NB4 (cell line): ENCODE results near the gene ALG1L2.
"Not testable (repeated sequence)": the region's sequence is repeated elsewhere in the genome, so short reads cannot be mapped to it uniquely, and the experiment has no call there.

ENCODE experiments used
- DNase-seq: peaks from one replicate; pipeline ENCODE4 v3.0.0; 2010; ENCODE audit warnings: low read depth
- H3K4me3 ChIP-seq: one replicate; pipeline ENCODE4 v1.5.1; 2011; ENCODE audit warnings: mild to moderate bottlenecking, low read depth, low read length, moderate library complexity
- MYC ChIP-seq: IDR thresholded peaks from 2 replicates; pipeline ENCODE4 v1.6.1; 2011; ENCODE audit warnings: low read depth, low read length
- POLR2A ChIP-seq: IDR thresholded peaks from 2 replicates; pipeline ENCODE4 v1.6.1; 2011; ENCODE audit warnings: mild to moderate bottlenecking; ENCODE audit not compliant: insufficient read length; ENCODE audit errors: extremely low read depth
- TF ChIP-seq, protein P1 (sequence below): IDR thresholded peaks from one replicate; pipeline ENCODE4 v1.5.1; 2012; ENCODE audit warnings: low read depth, low read length
- TF ChIP-seq, protein P2 (sequence below): IDR thresholded peaks from 2 replicates; pipeline ENCODE4 v1.6.1; 2011; ENCODE audit warnings: low read depth, low read length

Gene ALG1L2

GRCh38 chr3:130091958-130092357 lies 10.3 kb downstream of the ALG1L2 start:
- TF ChIP-seq, protein P1, sequence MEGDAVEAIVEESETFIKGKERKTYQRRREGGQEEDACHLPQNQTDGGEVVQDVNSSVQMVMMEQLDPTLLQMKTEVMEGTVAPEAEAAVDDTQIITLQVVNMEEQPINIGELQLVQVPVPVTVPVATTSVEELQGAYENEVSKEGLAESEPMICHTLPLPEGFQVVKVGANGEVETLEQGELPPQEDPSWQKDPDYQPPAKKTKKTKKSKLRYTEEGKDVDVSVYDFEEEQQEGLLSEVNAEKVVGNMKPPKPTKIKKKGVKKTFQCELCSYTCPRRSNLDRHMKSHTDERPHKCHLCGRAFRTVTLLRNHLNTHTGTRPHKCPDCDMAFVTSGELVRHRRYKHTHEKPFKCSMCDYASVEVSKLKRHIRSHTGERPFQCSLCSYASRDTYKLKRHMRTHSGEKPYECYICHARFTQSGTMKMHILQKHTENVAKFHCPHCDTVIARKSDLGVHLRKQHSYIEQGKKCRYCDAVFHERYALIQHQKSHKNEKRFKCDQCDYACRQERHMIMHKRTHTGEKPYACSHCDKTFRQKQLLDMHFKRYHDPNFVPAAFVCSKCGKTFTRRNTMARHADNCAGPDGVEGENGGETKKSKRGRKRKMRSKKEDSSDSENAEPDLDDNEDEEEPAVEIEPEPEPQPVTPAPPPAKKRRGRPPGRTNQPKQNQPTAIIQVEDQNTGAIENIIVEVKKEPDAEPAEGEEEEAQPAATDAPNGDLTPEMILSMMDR, result no peak
- TF ChIP-seq, protein P2, sequence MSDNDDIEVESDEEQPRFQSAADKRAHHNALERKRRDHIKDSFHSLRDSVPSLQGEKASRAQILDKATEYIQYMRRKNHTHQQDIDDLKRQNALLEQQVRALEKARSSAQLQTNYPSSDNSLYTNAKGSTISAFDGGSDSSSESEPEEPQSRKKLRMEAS, result no peak
- TF ChIP-seq POLR2A (no peak), MYC (no peak)

DNA sequence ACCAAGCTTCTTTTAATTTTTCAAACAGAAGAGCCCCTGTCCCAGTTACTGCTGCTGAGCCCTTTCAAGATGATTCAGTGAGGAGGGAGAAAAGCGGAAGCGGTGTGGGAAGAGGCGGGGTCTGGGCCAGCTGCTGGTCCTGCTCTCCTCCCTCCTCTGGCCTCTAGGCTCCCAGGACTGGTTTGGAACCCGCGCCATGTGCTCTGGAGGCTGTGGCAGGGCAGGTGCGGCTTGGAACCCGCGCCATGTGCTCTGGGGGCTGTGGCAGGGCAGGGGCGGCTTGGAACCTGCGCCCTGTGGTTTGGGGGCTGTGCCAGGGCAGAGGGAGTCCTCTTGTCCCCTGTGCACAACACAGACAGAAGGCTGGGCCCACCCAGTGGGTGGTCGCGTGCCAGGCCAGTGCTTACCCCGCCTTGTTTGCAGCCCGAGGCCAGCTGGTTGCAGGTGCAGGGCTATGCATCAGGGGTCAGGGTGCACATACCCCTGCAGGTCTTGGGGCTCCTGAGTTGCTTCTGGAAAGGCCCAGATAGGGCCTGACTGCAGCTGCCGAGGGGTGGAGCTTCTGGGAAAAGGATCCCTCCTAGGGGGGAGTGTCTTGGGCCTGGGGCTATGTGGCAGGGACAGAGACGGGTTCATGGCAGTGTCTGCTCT lies 12.2 kb downstream of the ALG1L2 start:
- peak; percentile 85 for DNase-seq
- TF ChIP-seq POLR2A, result no peak
- TF ChIP-seq, protein P1, result no peak
- peak; percentile 85 for TF ChIP-seq MYC
- TF ChIP-seq, protein P2, result peak; percentile 91
- no peak overlapping the region for H3K4me3 ChIP-seq

More at GRCh38 chr3:130091958-130092357, 10.3 kb downstream of the ALG1L2 start:
- DNase-seq, result no peak
- H3K4me3 ChIP-seq, result no peak overlapping the region

- DNase-seq, result peak; percentile 76
- not testable (repeated sequence) for H3K4me3 ChIP-seq
These were observed 12.9 kb downstream of the ALG1L2 start for GRCh38 chr3:130094491-130094941.

GRCh38 chr3:130095858-130096257 lies 14.2 kb downstream of the ALG1L2 start:
- H3K4me3 ChIP-seq, result not testable (repeated sequence)
- DNase-seq, result peak; percentile 69

DNA sequence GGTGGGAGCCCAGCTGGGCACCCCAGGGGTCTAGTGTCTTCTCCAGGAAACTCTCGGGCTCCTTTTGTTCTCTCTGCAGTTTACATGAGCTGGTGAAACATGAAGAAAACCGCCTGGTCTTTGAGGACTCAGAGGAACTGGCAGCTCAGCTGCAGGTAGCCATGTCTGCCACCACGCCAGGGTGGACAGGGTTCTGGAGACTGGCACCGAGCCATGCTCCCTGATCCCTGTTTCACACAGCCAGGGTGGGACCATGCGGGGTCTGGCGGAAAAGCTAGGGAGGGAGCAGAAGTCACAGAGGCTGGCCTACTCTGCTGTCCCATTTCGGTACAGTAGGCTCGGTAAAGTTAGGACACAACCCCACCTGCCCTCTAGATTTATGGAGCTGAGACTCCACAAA lies 15.5 kb downstream of the ALG1L2 start:
- H3K4me3 ChIP-seq, DNase-seq: not testable (repeated sequence)

DNA sequence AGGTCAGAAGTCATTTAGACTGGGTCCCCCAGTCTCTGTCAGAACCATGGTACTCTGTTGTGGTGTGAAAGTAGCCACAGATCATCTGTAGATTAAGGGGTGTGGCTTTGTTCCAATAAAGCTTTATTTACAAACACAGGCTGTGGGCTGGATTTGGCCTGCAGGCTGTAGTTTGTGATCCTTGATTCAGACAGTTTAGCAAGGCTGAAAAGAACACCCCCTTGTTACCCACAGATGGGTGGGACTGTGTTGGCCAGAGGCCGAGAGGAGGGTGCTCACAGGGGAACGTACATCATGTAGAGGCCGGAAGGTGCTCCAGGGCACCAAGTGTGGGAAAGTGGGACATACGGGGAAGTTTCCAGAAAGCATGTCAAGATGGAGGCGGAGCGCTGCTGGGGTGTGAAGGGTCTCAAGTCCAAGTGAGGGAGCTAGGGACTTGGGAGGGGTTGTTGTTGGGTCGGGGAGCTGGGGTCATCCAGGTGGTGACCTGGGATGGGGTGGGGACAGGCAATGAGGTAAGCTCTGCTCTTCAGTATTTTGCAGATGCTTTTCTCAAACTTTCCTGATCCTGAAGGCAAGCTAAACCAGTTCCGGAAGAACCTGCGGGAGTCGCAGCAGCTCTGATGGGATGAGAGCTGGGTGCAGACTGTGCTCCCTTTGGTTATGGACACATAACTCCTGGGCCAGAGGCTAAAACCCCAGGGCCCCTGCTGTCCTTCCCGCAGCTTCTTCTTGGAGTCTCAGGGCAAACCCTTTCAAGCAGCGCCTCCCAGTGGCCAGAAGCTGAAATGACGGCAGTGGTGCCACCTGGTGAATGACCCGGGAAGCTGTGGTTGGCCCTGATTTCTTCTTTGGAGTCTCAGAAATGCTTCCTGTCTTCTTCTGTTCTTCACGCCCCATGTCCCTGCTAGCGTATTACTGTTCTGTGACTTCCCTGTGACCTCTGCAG lies 16.3 kb downstream of the ALG1L2 start:
- TF ChIP-seq, protein P1, result peak; percentile 4
- peak; percentile 32 for DNase-seq
- H3K4me3 ChIP-seq, result not testable (repeated sequence)

- not testable (repeated sequence) for H3K4me3 ChIP-seq, DNase-seq
These were observed 17.2 kb downstream of the ALG1L2 start for GRCh38 chr3:130098639-130099385.

GRCh38 chr3:130102545-130102944 lies 20.9 kb downstream of the ALG1L2 start:
- H3K4me3 ChIP-seq, DNase-seq: not testable (repeated sequence)

DNA sequence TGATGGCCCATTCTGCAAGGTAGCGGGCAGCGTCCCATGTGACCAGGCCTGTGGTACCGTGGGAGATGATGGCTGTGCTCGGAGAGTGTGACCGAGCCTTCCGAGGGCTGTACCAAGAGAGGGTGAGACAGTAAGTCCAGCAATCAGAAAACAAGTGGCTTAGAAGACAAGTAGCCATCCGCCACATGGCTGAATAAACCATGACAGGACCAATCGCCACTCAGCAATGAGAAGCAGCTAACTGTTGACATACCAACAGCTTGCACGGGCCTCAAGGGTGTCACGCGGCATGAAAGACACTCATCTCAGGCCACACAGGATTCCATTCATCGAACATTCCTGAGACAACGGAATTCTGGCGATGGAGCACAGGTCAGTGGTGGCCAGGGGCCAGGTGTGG lies 22.6 kb downstream of the ALG1L2 start:
- not testable (repeated sequence) for DNase-seq

More for the DNA sequence above, 22.6 kb downstream of the ALG1L2 start:
- not testable (repeated sequence) for H3K4me3 ChIP-seq
